GM12891 (cell line): Measurements from ENCODE around the gene SAYSD1.

ENCODE experiments used
- DNase-seq: peaks from one replicate; pipeline ENCODE4 v3.0.0; 2011; ENCODE audit warnings: low spot score; ENCODE audit not compliant: insufficient read length
- FAIRE-seq: peaks from 2 replicates; lab custom pipeline; 2011; peaks lifted over from hg19 to GRCh38; lab: Jason Lieb, UNC
- PAX5 ChIP-seq: IDR thresholded peaks from 2 replicates; pipeline ENCODE4 v1.6.1; 2011; ENCODE audit warnings: low read length, moderate library complexity, mild to moderate bottlenecking; ENCODE audit not compliant: insufficient read depth, severe bottlenecking
- POLR2A ChIP-seq: IDR thresholded peaks from 2 replicates; pipeline ENCODE4 v1.6.1; 2011; ENCODE audit warnings: low read depth, low read length, control low read depth
- POLR2AphosphoS5 ChIP-seq: IDR thresholded peaks from 2 replicates; pipeline ENCODE4 v1.6.1; 2011; ENCODE audit warnings: low read depth, low read length, control low read depth
- POU2F2 ChIP-seq: IDR thresholded peaks from 2 replicates; pipeline ENCODE4 v1.6.1; 2011; ENCODE audit warnings: low read depth, mild to moderate bottlenecking, control low read depth, low read length, moderate library complexity
- SPI1 ChIP-seq: IDR thresholded peaks from 2 replicates; pipeline ENCODE4 v1.6.1; 2011; ENCODE audit warnings: low read depth, low read length, control low read depth
- TAF1 ChIP-seq: IDR thresholded peaks from 2 replicates; pipeline ENCODE4 v1.6.1; 2011; ENCODE audit warnings: low read depth, low read length, control low read depth

Gene SAYSD1

GRCh38 chr6:39108041-39108839, 6.7 kb downstream of the SAYSD1 start:
- no peak for FAIRE-seq
- TF ChIP-seq POLR2AphosphoS5 (no peak), POLR2A (no peak), POU2F2 (no peak)
- DNase-seq = no peak

- no peak for DNase-seq
- FAIRE-seq = no peak
- TF ChIP-seq PAX5 (no peak), POLR2A (no peak), SPI1 (no peak), POU2F2 (no peak), TAF1 (no peak), POLR2AphosphoS5 (no peak)
These were observed 7.3 kb downstream of the SAYSD1 start for GRCh38 chr6:39107641-39108040.

- FAIRE-seq (no peak), DNase-seq (no peak)
- TF ChIP-seq POLR2A (no peak), TAF1 (no peak), SPI1 (peak; percentile 52), POLR2AphosphoS5 (no peak)
These were observed 8.0 kb downstream of the SAYSD1 start for GRCh38 chr6:39107034-39107433.

- TF ChIP-seq POLR2AphosphoS5 (no peak), PAX5 (no peak), TAF1 (no peak), POLR2A (no peak), POU2F2 (no peak), SPI1 (no peak)
- FAIRE-seq (no peak), DNase-seq (no peak)
These were observed 10.5 kb downstream of the SAYSD1 start for GRCh38 chr6:39104528-39104927.

- DNase-seq (no peak), FAIRE-seq (no peak)
- TF ChIP-seq TAF1 (no peak), POLR2A (no peak), PAX5 (no peak), POU2F2 (no peak), SPI1 (peak; percentile 36; the same call in 1 of the 2 replicates), POLR2AphosphoS5 (no peak)
These were observed 12.2 kb downstream of the SAYSD1 start for GRCh38 chr6:39102821-39103136.

GRCh38 chr6:39102071-39102820, 12.7 kb downstream of the SAYSD1 start:
- FAIRE-seq = peak; percentile 48
- DNase-seq = no peak

GRCh38 chr6:39100358-39100757, 14.6 kb downstream of the SAYSD1 start:
- DNase-seq (no peak), FAIRE-seq (no peak)
- no peak for TF ChIP-seq SPI1
- TF ChIP-seq PAX5 = no peak
- TF ChIP-seq POLR2AphosphoS5 = no peak
- TF ChIP-seq POLR2A = no peak
- no peak for TF ChIP-seq POU2F2
- no peak for TF ChIP-seq TAF1

More at GRCh38 chr6:39102071-39102820, 12.7 kb downstream of the SAYSD1 start:
- TF ChIP-seq POLR2AphosphoS5 (no peak), PAX5 (no peak), POLR2A (no peak), TAF1 (no peak), SPI1 (no peak), POU2F2 (no peak)

GRCh38 chr6:39095578-39095977, 19.4 kb downstream of the SAYSD1 start:
- TF ChIP-seq POLR2A (no peak), SPI1 (no peak), TAF1 (no peak), PAX5 (no peak), POU2F2 (no peak), POLR2AphosphoS5 (no peak)
- no peak for FAIRE-seq
- no peak for DNase-seq

- DNase-seq (no peak), FAIRE-seq (no peak)
- TF ChIP-seq SPI1 = no peak
- TF ChIP-seq POLR2AphosphoS5 = no peak
- TF ChIP-seq PAX5 = no peak
- no peak for TF ChIP-seq TAF1
- no peak for TF ChIP-seq POLR2A
- no peak for TF ChIP-seq POU2F2
These were observed 21.8 kb downstream of the SAYSD1 start for GRCh38 chr6:39093149-39093708.
